HEK293T (cell line): ENCODE measurements around the gene PLAGL1.

Source experiments
- ARNT ChIP-seq: fragments of 450-650 bp; IDR thresholded peaks from 2 replicates; pipeline ENCODE4 v1.6.1; 2017; ENCODE audit warnings: mild to moderate bottlenecking
- BHLHE40 ChIP-seq: fragments of 450-650 bp; IDR thresholded peaks from 2 replicates; pipeline ENCODE4 v1.6.1; 2016; ENCODE audit warnings: mild to moderate bottlenecking, moderate library complexity, borderline replicate concordance
- CTBP1 ChIP-seq: fragments of 450-650 bp; IDR thresholded peaks from 2 replicates; pipeline ENCODE4 v1.6.1; 2016; ENCODE audit warnings: borderline replicate concordance
- ELF4 ChIP-seq: fragments of 450-650 bp; IDR thresholded peaks from 2 replicates; pipeline ENCODE4 v1.6.1; 2017; ENCODE audit warnings: antibody characterized with exemption
- FOXM1 ChIP-seq: fragments of 450-650 bp; IDR thresholded peaks from 2 replicates; pipeline ENCODE4 v1.6.1; 2017; ENCODE audit warnings: mild to moderate bottlenecking, borderline replicate concordance
- L3MBTL2 ChIP-seq: fragments of 450-650 bp; conservative IDR thresholded peaks from 2 replicates; pipeline ENCODE4 v1.6.1; 2016; ENCODE audit warnings: mild to moderate bottlenecking
- SP1 ChIP-seq: fragments of 450-650 bp; IDR thresholded peaks from 2 replicates; pipeline ENCODE4 v1.6.1; 2017
- SUZ12 ChIP-seq: fragments of 450-650 bp; IDR thresholded peaks from 2 replicates; pipeline ENCODE4 v1.6.1; 2016; ENCODE audit warnings: mild to moderate bottlenecking
- TARDBP ChIP-seq: fragments of 450-650 bp; IDR thresholded peaks from 2 replicates; pipeline ENCODE4 v1.6.1; 2016
- TF ChIP-seq, protein P1 (sequence below): fragments of 450-650 bp; IDR thresholded peaks from 2 replicates; pipeline ENCODE4 v1.6.1; 2016

- TF ChIP-seq L3MBTL2 = 0 out of 2 replicates have a peak, but pooled peaks have one; percentile 48
- no peak for TF ChIP-seq BHLHE40
- no peak for TF ChIP-seq SUZ12
- no peak for TF ChIP-seq SP1
- TF ChIP-seq, protein P1, sequence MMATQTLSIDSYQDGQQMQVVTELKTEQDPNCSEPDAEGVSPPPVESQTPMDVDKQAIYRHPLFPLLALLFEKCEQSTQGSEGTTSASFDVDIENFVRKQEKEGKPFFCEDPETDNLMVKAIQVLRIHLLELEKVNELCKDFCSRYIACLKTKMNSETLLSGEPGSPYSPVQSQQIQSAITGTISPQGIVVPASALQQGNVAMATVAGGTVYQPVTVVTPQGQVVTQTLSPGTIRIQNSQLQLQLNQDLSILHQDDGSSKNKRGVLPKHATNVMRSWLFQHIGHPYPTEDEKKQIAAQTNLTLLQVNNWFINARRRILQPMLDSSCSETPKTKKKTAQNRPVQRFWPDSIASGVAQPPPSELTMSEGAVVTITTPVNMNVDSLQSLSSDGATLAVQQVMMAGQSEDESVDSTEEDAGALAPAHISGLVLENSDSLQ = no peak
- TF ChIP-seq FOXM1 = no peak
- TF ChIP-seq CTBP1 = peak; percentile 19; the same call in 1 of the 2 replicates
- TF ChIP-seq TARDBP = no peak
- no peak for TF ChIP-seq ELF4
- TF ChIP-seq ARNT = no peak
Observed at GRCh38 chr6:144006736-144007477, 1.2 kb downstream of the PLAGL1 start.
